Neural cell (in vitro differentiated cells): ENCODE data around the gene KCNK10. TPM values are rescaled to one million over a fixed set of nuclear protein-coding genes. Genes with fewer than 3 reads are reported as not detected.

Source experiments
- H2AFZ ChIP-seq: fragments of 200-600, 300-800 bp; sonication (generic), shearing (Covaris generic); 2 replicates; pipeline ENCODE4 v1.6.0; 2014; ENCODE audit warnings: low read depth, mild to moderate bottlenecking, antibody characterized with exemption, low read length, moderate library complexity
- H3F3A ChIP-seq: fragments of 200-600 bp; shearing (Covaris generic); 2 replicates; pipeline ENCODE4 v1.6.1; 2016; ENCODE audit warnings: mild to moderate bottlenecking, moderate library complexity, mixed read lengths, antibody characterized with exemption, low read length; ENCODE audit not compliant: insufficient read depth, poor library complexity, severe bottlenecking
- H3K27ac ChIP-seq: fragments of 200-600, 300-800 bp; sonication (generic), shearing (Covaris generic); 2 replicates; pipeline ENCODE4 v1.5.1; 2014; ENCODE audit warnings: mild to moderate bottlenecking, low read length, moderate library complexity
- H3K27me3 ChIP-seq: fragments of 300-800, 200-600 bp; sonication (generic), shearing (Covaris generic); 2 replicates; pipeline ENCODE4 v1.6.0; 2014; ENCODE audit warnings: mild to moderate bottlenecking, low read depth, low read length, moderate library complexity; ENCODE audit not compliant: insufficient read depth
- H3K36me3 ChIP-seq: fragments of 300-800, 200-600 bp; sonication (generic), shearing (Covaris generic); 2 replicates; pipeline ENCODE4 v1.5.1; 2014; ENCODE audit warnings: mild to moderate bottlenecking, antibody characterized with exemption, low read length, moderate library complexity; ENCODE audit not compliant: insufficient read depth
- H3K4me2 ChIP-seq: fragments of 300-800, 200-600 bp; sonication (generic), shearing (Covaris generic); 2 replicates; pipeline ENCODE4 v1.6.0; 2014; ENCODE audit warnings: mild to moderate bottlenecking, low read length
- H3K4me3 ChIP-seq: fragments of 300-800, 200-600 bp; sonication (generic), shearing (Covaris generic); 2 replicates; pipeline ENCODE4 v1.5.1; 2014; ENCODE audit warnings: mild to moderate bottlenecking, low read length, moderate library complexity
- H3K79me2 ChIP-seq: fragments of 200-600 bp; shearing (Covaris generic); replicated peaks from 2 replicates; pipeline ENCODE4 v1.6.0; 2014; ENCODE audit warnings: mild to moderate bottlenecking, low read length, moderate library complexity; ENCODE audit not compliant: insufficient read depth
- H3K9ac ChIP-seq: fragments of 300-800, 200-600 bp; sonication (generic), shearing (Covaris generic); 2 replicates; pipeline ENCODE4 v1.6.1; 2016; ENCODE audit warnings: mild to moderate bottlenecking, low read length, mixed read lengths
- H3K9me2 ChIP-seq: fragments of 200-600 bp; shearing (Covaris generic); 2 replicates; pipeline ENCODE4 v1.6.1; 2016; ENCODE audit warnings: mild to moderate bottlenecking, low read length, mixed read lengths; ENCODE audit not compliant: insufficient read depth
- H3K9me3 ChIP-seq: fragments of 200-600, 300-800 bp; sonication (generic), shearing (Covaris generic); 2 replicates; pipeline ENCODE4 v1.6.1; 2016; ENCODE audit warnings: mild to moderate bottlenecking, mixed run types, low read length, moderate library complexity, mixed read lengths
- H4K20me1 ChIP-seq: fragments of 200-600 bp; shearing (Covaris generic); 2 replicates; pipeline ENCODE4 v1.6.1; 2016; ENCODE audit warnings: mild to moderate bottlenecking, mixed run types; ENCODE audit not compliant: insufficient read depth
- CTCF ChIP-seq: fragments of 450-650 bp; IDR thresholded peaks from 2 replicates; pipeline ENCODE4 v1.5.1; 2014; ENCODE audit warnings: antibody characterized with exemption, mild to moderate bottlenecking, moderate library complexity; ENCODE audit not compliant: poor library complexity, severe bottlenecking
- EP300 ChIP-seq: fragments of 450-650 bp; conservative IDR thresholded peaks from 2 replicates; pipeline ENCODE4 v1.6.1; 2014; ENCODE audit warnings: antibody characterized with exemption, mild to moderate bottlenecking, moderate library complexity; ENCODE audit not compliant: poor library complexity, severe bottlenecking
- EZH2 ChIP-seq: fragments of 200-600, 300-800 bp; shearing (Covaris generic), sonication (generic); IDR thresholded peaks from 2 replicates; pipeline ENCODE4 v1.6.1; 2014; ENCODE audit warnings: antibody characterized with exemption, low read length, borderline replicate concordance, mild to moderate bottlenecking; ENCODE audit not compliant: insufficient read depth, poor library complexity, severe bottlenecking
- MXI1 ChIP-seq: fragments of 450-650 bp; conservative IDR thresholded peaks from 2 replicates; pipeline ENCODE4 v1.6.1; 2014; ENCODE audit warnings: antibody characterized with exemption, mild to moderate bottlenecking; ENCODE audit not compliant: poor library complexity, severe bottlenecking
- POLR2AphosphoS5 ChIP-seq: IDR thresholded peaks from 2 replicates; pipeline ENCODE4 v1.6.1; 2012
- RAD21 ChIP-seq: fragments of 450-650 bp; conservative IDR thresholded peaks from 2 replicates; pipeline ENCODE4 v1.6.1; 2014; ENCODE audit warnings: antibody characterized with exemption, mild to moderate bottlenecking, moderate library complexity
- REST ChIP-seq: IDR thresholded peaks from 2 replicates; pipeline ENCODE4 v1.6.1; 2012; ENCODE audit warnings: borderline replicate concordance
- SMC3 ChIP-seq: fragments of 450-650 bp; conservative IDR thresholded peaks from 2 replicates; pipeline ENCODE4 v1.6.1; 2014; ENCODE audit warnings: antibody characterized with exemption, mild to moderate bottlenecking, moderate library complexity; ENCODE audit not compliant: poor library complexity
- TAF1 ChIP-seq: IDR thresholded peaks from 2 replicates; pipeline ENCODE4 v1.6.1; 2012; ENCODE audit warnings: low read depth
- polyA plus RNA-seq: library from polyadenylated mRNA; depleted of rRNA; stranded (reverse); fragments of >200 nt; gene quantifications from 2 replicates; pipeline ENCODE4 v1.2.3, GENCODE V29; 2014

The KCNK10 gene
- polyA plus RNA-seq, 1 donor from 2014 or later: 6.9 TPM

DNA sequence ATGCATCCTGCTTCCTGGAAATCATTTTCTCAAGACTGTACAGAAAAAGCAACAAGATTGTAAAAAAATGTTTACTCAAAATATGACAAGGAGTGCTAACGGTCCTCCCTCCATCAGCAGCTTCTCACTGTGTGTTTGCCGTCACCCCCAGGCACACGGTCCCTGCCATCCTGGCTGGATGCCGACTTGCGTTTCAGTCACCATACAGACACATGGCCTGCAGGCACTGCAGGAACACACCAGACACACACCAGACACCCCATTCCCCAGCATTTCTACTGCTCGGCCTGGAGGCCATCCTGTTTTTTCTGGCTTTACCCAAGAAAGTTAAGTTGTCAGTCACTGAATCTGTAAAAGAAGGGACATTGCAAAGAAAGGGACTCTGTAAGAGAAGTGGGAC, 10.8 kb downstream of the KCNK10 start:
- Histone ChIP-seq H3K9me2 (no peaks in the 10 kb centered on the region), H2AFZ (no peak overlapping the region), H3K9ac (no peak overlapping the region), H3K27me3 (no peaks in the 10 kb centered on the region), H3K36me3 (no peaks in the 10 kb centered on the region), H3F3A (peaks cover 5% of the 10 kb centered on the region), H3K27ac (no peak overlapping the region), H3K4me2 (no peak overlapping the region), H3K4me3 (no peak overlapping the region), H3K79me2 (peaks cover 22% of the 10 kb centered on the region), H4K20me1 (no peaks in the 10 kb centered on the region), H3K9me3 (peaks cover 6% of the 10 kb centered on the region)
- TF ChIP-seq TAF1 (no peak), REST (no peak), SMC3 (no peak), POLR2AphosphoS5 (no peak), EZH2 (no peak), CTCF (no peak), EP300 (no peak), RAD21 (no peak), MXI1 (no peak)

DNA sequence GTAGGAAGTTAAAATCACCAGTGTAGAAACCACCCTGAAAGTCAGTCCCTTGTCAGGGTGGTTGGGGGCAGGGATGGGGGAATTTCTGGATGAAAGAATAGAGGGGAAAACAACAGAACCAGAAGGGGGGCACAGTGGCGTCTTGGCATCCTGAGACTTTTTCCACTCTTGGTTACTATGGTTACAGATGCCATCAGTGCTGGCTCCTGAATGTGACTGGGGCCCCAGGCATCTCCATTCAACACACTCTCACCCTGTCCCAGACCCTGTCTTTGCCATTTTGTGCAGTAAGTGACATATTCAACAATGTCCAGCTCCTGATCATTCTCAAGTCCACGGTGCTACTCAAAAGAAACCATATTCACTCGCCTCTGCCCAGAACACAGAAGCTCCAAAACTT, 11.3 kb downstream of the KCNK10 start:
- Histone ChIP-seq H3K9me3 (peaks cover 6% of the 10 kb centered on the region), H3K36me3 (no peaks in the 10 kb centered on the region), H2AFZ (no peak overlapping the region), H3K4me3 (no peak overlapping the region), H3K9ac (no peak overlapping the region), H3K27me3 (no peaks in the 10 kb centered on the region), H3K9me2 (no peaks in the 10 kb centered on the region), H3K27ac (no peak overlapping the region), H4K20me1 (no peaks in the 10 kb centered on the region), H3F3A (peaks cover 5% of the 10 kb centered on the region), H3K4me2 (no peak overlapping the region), H3K79me2 (peaks cover 24% of the 10 kb centered on the region)
- TF ChIP-seq TAF1 (no peak), RAD21 (no peak), EP300 (no peak), CTCF (no peak), POLR2AphosphoS5 (no peak), MXI1 (no peak), REST (no peak), EZH2 (no peak), SMC3 (no peak)
